GM12864 (cell line): ENCODE measurements around the gene CPSF4.

ENCODE experiments used
- DNase-seq: peaks from one replicate; pipeline ENCODE4 v3.0.0-alpha.2; 2011; ENCODE audit warnings: low read depth
- H3K4me3 ChIP-seq: 2 replicates; pipeline ENCODE4 v1.5.1; 2011; ENCODE audit warnings: mild to moderate bottlenecking, low read depth, low read length, control low read depth
- CTCF ChIP-seq: IDR thresholded peaks from 2 replicates; pipeline ENCODE4 v1.5.1; 2011; ENCODE audit warnings: low read depth, mild to moderate bottlenecking, moderate library complexity, low read length, control low read depth, inconsistent platforms; ENCODE audit errors: missing control alignments

The CPSF4 gene

GRCh38 chr7:99457650-99458493 lies 19.1 kb downstream of the CPSF4 start:
- TF ChIP-seq CTCF = no peak
- H3K4me3 ChIP-seq = no peak overlapping the region
- DNase-seq = no peak

- peak; percentile 61 for TF ChIP-seq CTCF
- no peak for DNase-seq
- H3K4me3 ChIP-seq = no peak overlapping the region
These were observed 20.3 kb downstream of the CPSF4 start for GRCh38 chr7:99459087-99459486.

- no peak for TF ChIP-seq CTCF
- DNase-seq = no peak
These were observed 21.9 kb downstream of the CPSF4 start for GRCh38 chr7:99460651-99461050.

GRCh38 chr7:99461221-99461620 lies 22.5 kb downstream of the CPSF4 start:
- no peak overlapping the region for H3K4me3 ChIP-seq
- peak; percentile 24 for TF ChIP-seq CTCF
- DNase-seq = no peak

More at GRCh38 chr7:99460651-99461050, 21.9 kb downstream of the CPSF4 start:
- H3K4me3 ChIP-seq = no peak overlapping the region

- peak overlapping the region; percentile 87 for H3K4me3 ChIP-seq
- no peak for TF ChIP-seq CTCF
- DNase-seq = no peak
These were observed 26.7 kb downstream of the CPSF4 start for GRCh38 chr7:99465421-99465768.

GRCh38 chr7:99468336-99468918 lies 29.7 kb downstream of the CPSF4 start:
- TF ChIP-seq CTCF = no peak
- DNase-seq = no peak
- no peak overlapping the region for H3K4me3 ChIP-seq
